Measurements from ENCODE around the gene ARSA.

DNA sequence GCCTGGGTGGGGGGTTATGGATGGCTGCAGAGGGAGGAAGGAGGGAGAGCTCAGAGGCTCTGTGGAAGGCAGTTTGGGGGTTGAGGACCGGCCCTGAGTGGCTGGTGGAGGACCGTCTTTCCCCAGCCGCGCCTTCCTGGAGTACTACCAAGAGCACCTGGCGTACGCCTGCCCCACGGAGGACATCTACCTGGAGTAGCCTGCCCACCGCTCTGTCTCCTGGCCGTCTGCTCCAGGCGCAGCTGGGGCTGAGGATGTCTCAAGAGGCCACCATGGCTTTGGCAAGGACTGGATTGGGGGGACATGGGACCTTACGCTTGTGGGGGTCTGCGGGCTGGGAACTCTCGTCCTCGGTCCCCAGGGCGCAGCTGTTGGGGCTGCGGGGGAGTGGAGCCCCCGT lies 17.4 kb downstream of the ARSA start:
- TF ChIP-seq POLR2A (IDR thresholded peaks at IDR 0.05; ENCODE audit: low read depth, low read length) (no peak), POLR2AphosphoS5 (IDR thresholded peaks at IDR 0.05; ENCODE audit: low read depth, low read length) (no peak), POU2F2 (IDR thresholded peaks at IDR 0.05; ENCODE audit: low read depth, low read length) (no peak), TAF1 (IDR thresholded peaks at IDR 0.05; ENCODE audit: low read depth, low read length) (no peak), PAX5 (IDR thresholded peaks at IDR 0.05; ENCODE audit: insufficient read depth, low read length, severe bottlenecking) (no peak), SPI1 (IDR thresholded peaks at IDR 0.05; ENCODE audit: low read depth, low read length) (no peak)

Measured in GM12891 (cell line).